Parathyroid adenoma (tissue), 2 donors: ENCODE results near the gene RARA.

Source experiments
- H2AFZ ChIP-seq: fragments of 300-600 bp; sonication (generic); one replicate; pipeline ENCODE4 v1.7.0; 2017; ENCODE audit warnings: antibody characterized with exemption, mild to moderate bottlenecking
- H3K27ac ChIP-seq: fragments of 300-600 bp; sonication (generic); one replicate; pipeline ENCODE4 v1.7.0; 2017
- H3K27me3 ChIP-seq: fragments of 300-600 bp; sonication (generic); one replicate; pipeline ENCODE4 v1.7.0; 2017; ENCODE audit warnings: low read length; ENCODE audit not compliant: control insufficient read depth, insufficient read depth
- H3K36me3 ChIP-seq: fragments of 300-600 bp; sonication (generic); one replicate; pipeline ENCODE4 v1.7.0; 2017; ENCODE audit warnings: low read length; ENCODE audit not compliant: control insufficient read depth, insufficient read depth
- H3K4me1 ChIP-seq: fragments of 300-600 bp; sonication (generic); one replicate; pipeline ENCODE4 v1.7.0; 2017; ENCODE audit warnings: control low read depth
- H3K4me2 ChIP-seq: fragments of 300-600 bp; sonication (generic); one replicate; pipeline ENCODE4 v1.7.0; 2017; ENCODE audit warnings: low read length
- H3K4me3 ChIP-seq: fragments of 300-600 bp; sonication (generic); one replicate; pipeline ENCODE4 v1.7.0; 2017; ENCODE audit warnings: low read depth, low read length
- H3K79me2 ChIP-seq: fragments of 300-600 bp; sonication (generic); one replicate; pipeline ENCODE4 v1.7.0; 2017; ENCODE audit warnings: control low read depth
- H3K9ac ChIP-seq: fragments of 300-600 bp; sonication (generic); one replicate; pipeline ENCODE4 v1.7.0; 2017; ENCODE audit warnings: mild to moderate bottlenecking
- H3K9me3 ChIP-seq: fragments of 300-600 bp; sonication (generic); one replicate; pipeline ENCODE4 v1.7.0; 2017; ENCODE audit warnings: low read length; ENCODE audit not compliant: control insufficient read depth
- TF ChIP-seq, protein P1 (sequence below): fragments of 300-600 bp; sonication (generic); IDR thresholded peaks from one replicate; pipeline ENCODE4 v1.7.0; 2017; ENCODE audit warnings: antibody characterized with exemption, mild to moderate bottlenecking
- donor health status: primary hyperparathyroidism.

RARA gene

DNA sequence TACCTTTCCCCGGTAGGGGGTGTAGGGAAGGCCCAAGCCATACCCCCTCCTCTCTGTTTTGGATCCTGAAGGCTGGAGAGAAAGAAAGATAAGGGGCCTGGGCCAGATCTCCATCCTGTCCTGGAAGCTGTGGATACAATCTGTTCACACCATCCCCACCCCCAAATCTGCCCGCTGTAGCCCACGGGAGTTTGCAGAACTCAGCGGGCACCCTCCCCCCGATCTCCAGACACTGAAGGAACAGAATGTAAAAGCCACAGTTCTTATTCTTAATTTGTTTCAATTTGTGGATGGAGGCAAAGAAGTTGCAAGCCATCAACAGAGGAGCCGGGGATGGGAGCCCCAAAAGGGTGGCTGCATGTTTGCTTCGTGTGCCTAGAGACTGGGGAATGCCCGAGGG is 28.4 kb downstream of the RARA start:
- H3K9me3 ChIP-seq: no peaks in the 10 kb centered on the region
- no peak overlapping the region for H3K27ac ChIP-seq
- H3K79me2 ChIP-seq: peaks cover 38% of the 10 kb centered on the region
- TF ChIP-seq, protein P1, sequence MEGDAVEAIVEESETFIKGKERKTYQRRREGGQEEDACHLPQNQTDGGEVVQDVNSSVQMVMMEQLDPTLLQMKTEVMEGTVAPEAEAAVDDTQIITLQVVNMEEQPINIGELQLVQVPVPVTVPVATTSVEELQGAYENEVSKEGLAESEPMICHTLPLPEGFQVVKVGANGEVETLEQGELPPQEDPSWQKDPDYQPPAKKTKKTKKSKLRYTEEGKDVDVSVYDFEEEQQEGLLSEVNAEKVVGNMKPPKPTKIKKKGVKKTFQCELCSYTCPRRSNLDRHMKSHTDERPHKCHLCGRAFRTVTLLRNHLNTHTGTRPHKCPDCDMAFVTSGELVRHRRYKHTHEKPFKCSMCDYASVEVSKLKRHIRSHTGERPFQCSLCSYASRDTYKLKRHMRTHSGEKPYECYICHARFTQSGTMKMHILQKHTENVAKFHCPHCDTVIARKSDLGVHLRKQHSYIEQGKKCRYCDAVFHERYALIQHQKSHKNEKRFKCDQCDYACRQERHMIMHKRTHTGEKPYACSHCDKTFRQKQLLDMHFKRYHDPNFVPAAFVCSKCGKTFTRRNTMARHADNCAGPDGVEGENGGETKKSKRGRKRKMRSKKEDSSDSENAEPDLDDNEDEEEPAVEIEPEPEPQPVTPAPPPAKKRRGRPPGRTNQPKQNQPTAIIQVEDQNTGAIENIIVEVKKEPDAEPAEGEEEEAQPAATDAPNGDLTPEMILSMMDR: no peak
- H3K36me3 ChIP-seq: no peaks in the 10 kb centered on the region
- peaks cover 17% of the 10 kb centered on the region for H3K4me1 ChIP-seq
- no peak overlapping the region for H3K9ac ChIP-seq
- no peak overlapping the region for H2AFZ ChIP-seq
- no peaks in the 10 kb centered on the region for H3K27me3 ChIP-seq
- H3K4me3 ChIP-seq: no peak overlapping the region
- H3K4me2 ChIP-seq: no peak overlapping the region

DNA sequence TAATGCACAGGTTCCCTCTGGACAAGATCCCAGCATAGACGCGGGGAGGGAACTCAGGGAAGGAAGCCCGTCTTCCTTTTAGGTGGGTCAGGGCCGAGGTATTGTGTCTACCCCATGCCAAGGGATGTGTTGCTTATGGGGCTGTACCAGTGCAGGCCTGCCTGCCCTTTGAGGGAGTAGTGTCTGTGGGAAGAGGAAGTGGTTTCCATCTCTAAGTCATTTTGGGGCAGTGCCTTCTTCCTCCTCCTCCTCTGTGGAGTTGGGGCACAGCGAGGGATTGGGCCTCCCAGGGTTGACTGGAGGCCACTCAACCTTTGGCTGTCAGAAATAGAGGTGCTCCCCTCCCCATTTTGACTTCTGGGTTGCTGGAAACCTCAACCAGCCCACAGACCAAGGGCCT is 29.1 kb downstream of the RARA start:
- Histone ChIP-seq H3K4me3 (no peak overlapping the region), H3K36me3 (no peaks in the 10 kb centered on the region)

DNA sequence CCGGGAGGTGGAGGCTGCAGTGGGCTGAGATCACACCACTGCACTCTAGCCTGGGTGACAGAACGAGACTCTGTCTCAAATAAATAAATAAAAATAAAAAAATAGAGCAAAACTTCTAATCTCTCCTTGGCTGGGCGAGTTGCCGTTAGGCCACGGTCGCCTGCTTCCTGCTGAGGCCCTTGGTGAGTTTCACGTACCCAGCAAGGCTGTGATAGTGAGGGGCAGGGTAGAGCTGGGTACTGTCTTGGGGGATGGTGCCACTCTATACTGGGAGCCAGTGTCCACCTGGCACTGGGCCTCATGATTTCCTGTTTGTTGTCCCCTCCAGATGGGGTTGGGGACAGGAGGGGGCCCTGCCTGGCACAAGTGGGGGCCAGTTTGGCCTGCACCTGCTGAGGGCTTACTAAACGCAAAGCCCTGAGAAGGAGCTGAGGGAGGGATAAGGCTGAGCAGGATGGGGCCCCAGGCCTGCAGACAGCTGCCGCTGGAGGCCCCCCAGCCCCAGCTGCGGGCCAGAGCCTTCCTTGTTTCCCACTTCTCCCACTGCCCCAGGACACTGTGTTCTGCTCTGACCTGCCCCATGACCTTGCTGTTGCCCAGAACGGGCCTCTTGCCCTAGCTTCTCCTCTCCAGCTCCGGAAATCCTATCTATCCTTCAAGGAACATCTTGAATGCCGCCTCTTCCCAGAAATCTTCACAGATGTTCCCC is 30.1 kb downstream of the RARA start:
- H3K4me1 ChIP-seq: peaks cover 20% of the 10 kb centered on the region

More for the DNA sequence above, 29.1 kb downstream of the RARA start:
- TF ChIP-seq, protein P1: no peak
- no peak overlapping the region for H3K27ac ChIP-seq
- H3K4me1 ChIP-seq: peaks cover 15% of the 10 kb centered on the region
- no peak overlapping the region for H3K4me2 ChIP-seq
- H3K79me2 ChIP-seq: peaks cover 38% of the 10 kb centered on the region
- H3K27me3 ChIP-seq: no peaks in the 10 kb centered on the region
- no peaks in the 10 kb centered on the region for H3K9me3 ChIP-seq
- H3K9ac ChIP-seq: no peak overlapping the region
- no peak overlapping the region for H2AFZ ChIP-seq

DNA sequence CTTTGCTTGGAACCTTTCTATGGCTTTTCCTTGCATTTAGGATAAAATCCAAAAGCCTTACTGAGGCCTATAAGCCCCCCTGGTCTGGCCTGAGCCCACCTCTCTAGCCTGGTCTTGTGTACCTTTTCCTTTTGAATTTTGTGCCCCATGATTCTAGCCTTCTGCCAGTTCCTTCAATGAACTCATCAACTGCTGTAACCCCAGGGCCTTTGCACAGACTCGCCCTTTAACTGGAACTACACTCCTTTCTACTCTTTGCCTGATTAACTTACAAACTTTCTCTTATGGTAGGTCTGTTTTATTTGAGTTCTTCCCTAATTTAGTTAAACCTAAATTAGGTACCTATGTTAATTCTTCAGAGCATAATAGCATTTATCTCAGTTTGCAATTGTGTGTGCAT is 31.3 kb downstream of the RARA start:
- H3K9ac ChIP-seq: no peak overlapping the region
- H3K4me1 ChIP-seq: peaks cover 23% of the 10 kb centered on the region
- TF ChIP-seq, protein P1: no peak
- H3K9me3 ChIP-seq: no peaks in the 10 kb centered on the region
- H2AFZ ChIP-seq: no peak overlapping the region
- H3K27me3 ChIP-seq: no peaks in the 10 kb centered on the region
- H3K4me3 ChIP-seq: no peak overlapping the region
- peaks cover 27% of the 10 kb centered on the region for H3K79me2 ChIP-seq
- H3K4me2 ChIP-seq: no peak overlapping the region
- peak overlapping the region; percentile 86 for H3K27ac ChIP-seq
- no peaks in the 10 kb centered on the region for H3K36me3 ChIP-seq

More for the DNA sequence above, 30.1 kb downstream of the RARA start:
- TF ChIP-seq, protein P1: no peak
- H3K9me3 ChIP-seq: no peaks in the 10 kb centered on the region
- H3K4me3 ChIP-seq: no peak overlapping the region
- H3K27ac ChIP-seq: no peak overlapping the region
- peaks cover 36% of the 10 kb centered on the region for H3K79me2 ChIP-seq
- H3K27me3 ChIP-seq: no peaks in the 10 kb centered on the region
- H3K36me3 ChIP-seq: no peaks in the 10 kb centered on the region
- H3K4me2 ChIP-seq: no peak overlapping the region
- no peak overlapping the region for H3K9ac ChIP-seq
- no peak overlapping the region for H2AFZ ChIP-seq
